SK-N-SH (cell line): Measurements from ENCODE around the gene DDIT4. TPM values are rescaled to one million over a fixed set of nuclear protein-coding genes. Genes with fewer than 3 reads are reported as not detected.

Source experiments
- CTCF ChIA-PET: fragments of 300-600, 350-600 bp; formaldehyde crosslinking; extraction: SDS; loops from one replicate; lab custom pipeline; 2021; lab: Yijun Ruan, JAX
- POLR2A ChIA-PET: fragments of 350-600 bp; sonication (Branson Sonifier 250); formaldehyde crosslinking; extraction: SDS; loops from one replicate; lab custom pipeline; 2020; ENCODE audit warnings: antibody characterized with exemption, inconsistent platforms; lab: Yijun Ruan, JAX
- DNase-seq: peaks from one replicate; pipeline ENCODE4 v3.0.0; 2012
- H2AFZ ChIP-seq: fragments of 200-600 bp; sonication (generic); 2 replicates; pipeline ENCODE4 v1.8.1; 2016; ENCODE audit warnings: antibody characterized with exemption, mild to moderate bottlenecking, low read depth
- H3F3A ChIP-seq: fragments of 200-600 bp; sonication (generic); replicated peaks from 2 replicates; pipeline ENCODE3; 2016; ENCODE audit warnings: antibody characterized with exemption, mild to moderate bottlenecking; ENCODE audit not compliant: insufficient read depth
- H3K27ac ChIP-seq, 2 experiments: fragments of 200-500 bp in 1 of 2; fragments of 200-600 bp in 1 of 2; sonication (Bioruptor generic) in 1 of 2; sonication (generic), shearing (Covaris generic) in 1 of 2; 2 replicates each; pipeline versions ENCODE4 v1.5.1 to v1.6.1; 2014 to 2016; ENCODE audit warnings: low read depth in 2 of 2, inconsistent platforms in 1 of 2, low read length in 1 of 2, mild to moderate bottlenecking in 1 of 2, mixed read lengths in 1 of 2
- H3K27me3 ChIP-seq: fragments of 200-600 bp; sonication (generic), shearing (Covaris generic); 2 replicates; pipeline ENCODE4 v1.6.1; 2016; ENCODE audit warnings: mixed run types; ENCODE audit not compliant: insufficient read depth
- H3K36me3 ChIP-seq, 2 experiments: fragments of 200-500 bp in 1 of 2; fragments of 200-600 bp in 1 of 2; sonication (Bioruptor generic) in 1 of 2; sonication (generic) in 1 of 2; replicated peaks in 1 of 2; 2 replicates each; pipeline versions ENCODE3 to v1.5.1; 2014 to 2016; ENCODE audit warnings: low read length in 1 of 2, mild to moderate bottlenecking in 1 of 2; ENCODE audit not compliant: insufficient read depth in 2 of 2, control insufficient read depth in 1 of 2
- H3K4me1 ChIP-seq, 2 experiments: fragments of 200-500 bp in 1 of 2; fragments of 200-600 bp in 1 of 2; sonication (Bioruptor generic) in 1 of 2; sonication (generic), shearing (Covaris generic) in 1 of 2; 2 replicates each; pipeline versions ENCODE4 v1.5.1 to v1.6.1; 2014 to 2016; ENCODE audit warnings: low read depth in 1 of 2, low read length in 1 of 2, mixed run types in 1 of 2; ENCODE audit not compliant: insufficient read depth in 2 of 2, control insufficient read depth in 1 of 2
- H3K4me2 ChIP-seq: fragments of 200-600 bp; sonication (generic), shearing (Covaris generic); 2 replicates; pipeline ENCODE4 v1.6.1; 2017; ENCODE audit warnings: mixed run types
- H3K4me3 ChIP-seq, 2 experiments: fragments of 200-500 bp in 1 of 2; fragments of 200-600 bp in 1 of 2; sonication (Bioruptor generic) in 1 of 2; sonication (generic), shearing (Covaris generic) in 1 of 2; 2 replicates each; pipeline versions ENCODE4 v1.5.1 to v1.8.1; 2014 to 2016; ENCODE audit warnings: low read depth in 2 of 2, inconsistent platforms in 1 of 2, low read length in 1 of 2, mild to moderate bottlenecking in 1 of 2, mixed read lengths in 1 of 2, moderate library complexity in 1 of 2
- H3K79me2 ChIP-seq: fragments of 200-600 bp; sonication (generic); 2 replicates; pipeline ENCODE4 v1.8.1; 2017; ENCODE audit warnings: mild to moderate bottlenecking; ENCODE audit not compliant: insufficient read depth
- H3K9ac ChIP-seq: fragments of 200-600 bp; sonication (generic); 2 replicates; pipeline ENCODE4 v1.6.1; 2017; ENCODE audit warnings: mixed run types
- H3K9me2 ChIP-seq: fragments of 200-600 bp; sonication (generic); 2 replicates; pipeline ENCODE4 v1.6.1; 2017; ENCODE audit warnings: mixed run types
- H3K9me3 ChIP-seq: fragments of 200-600 bp; sonication (generic); 2 replicates; pipeline ENCODE4 v1.6.1; 2017; ENCODE audit warnings: mixed run types, mild to moderate bottlenecking, moderate library complexity
- H4K20me1 ChIP-seq: fragments of 200-600 bp; sonication (generic); 2 replicates; pipeline ENCODE4 v1.6.1; 2017; ENCODE audit warnings: mild to moderate bottlenecking, mixed run types; ENCODE audit not compliant: insufficient read depth
- CHD2 ChIP-seq: fragments of 150-350 bp; IDR thresholded peaks from 2 replicates; pipeline ENCODE4 v1.6.1; 2018; ENCODE audit warnings: low read length; ENCODE audit not compliant: partially characterized antibody
- ELF1 ChIP-seq: IDR thresholded peaks from 2 replicates; pipeline ENCODE4 v1.4.0; 2012
- EP300 ChIP-seq, 2 experiments: IDR thresholded peaks; 2 replicates each; pipeline versions ENCODE4 v1.4.0 to v1.6.1; 2012; ENCODE audit warnings: borderline replicate concordance in 1 of 2, low read depth in 1 of 2, low read length in 1 of 2
- EZH2phosphoT487 ChIP-seq: fragments of 200-600 bp; sonication (generic); IDR thresholded peaks from 2 replicates; pipeline ENCODE4 v1.6.1; 2017; ENCODE audit warnings: low read depth, mixed run types, mild to moderate bottlenecking, antibody characterized with exemption, moderate library complexity, borderline replicate concordance
- FOXJ3 ChIP-seq: sonication (generic); formaldehyde crosslinking; IDR thresholded peaks from 2 replicates; pipeline ENCODE4 v1.5.1; 2020; ENCODE audit warnings: mild to moderate bottlenecking, missing genetic modification reagents
- GATA2 ChIP-seq: sonication (generic); formaldehyde crosslinking; IDR thresholded peaks from 2 replicates; pipeline ENCODE4 v1.5.0; 2020; ENCODE audit warnings: mild to moderate bottlenecking, missing genetic modification reagents
- MXI1 ChIP-seq: IDR thresholded peaks from 2 replicates; pipeline ENCODE4 v1.6.1; 2012; ENCODE audit warnings: mild to moderate bottlenecking, low read depth, low read length, improper control_type of control experiment
- NFIC ChIP-seq: IDR thresholded peaks from 2 replicates; pipeline ENCODE4 v1.4.0; 2012; ENCODE audit warnings: borderline replicate concordance
- PBX3 ChIP-seq: IDR thresholded peaks from 2 replicates; pipeline ENCODE4; 2012
- RAD21 ChIP-seq: IDR thresholded peaks from 2 replicates; pipeline ENCODE4 v1.6.1; 2012; ENCODE audit warnings: mild to moderate bottlenecking, low read length
- RCOR1 ChIP-seq: fragments of 150-350 bp; IDR thresholded peaks from 2 replicates; pipeline ENCODE4 v1.6.1; 2017; ENCODE audit warnings: antibody characterized with exemption, low read length
- RXRA ChIP-seq: IDR thresholded peaks from 2 replicates; pipeline ENCODE4 v1.4.0; 2012; ENCODE audit warnings: low read depth, mild to moderate bottlenecking, borderline replicate concordance
- TAF1 ChIP-seq: IDR thresholded peaks from 2 replicates; pipeline ENCODE4 v1.6.1; 2012; ENCODE audit warnings: low read depth, mild to moderate bottlenecking, low read length, moderate library complexity, borderline replicate concordance
- USF2 ChIP-seq: fragments of 150-350 bp; IDR thresholded peaks from 2 replicates; pipeline ENCODE4 v1.6.1; 2017; ENCODE audit warnings: antibody characterized with exemption, low read length, low read depth, borderline replicate concordance
- WGBS: methylation state at CpG from one replicate; pipeline ENCODE4 v1.1.6; 2017; ENCODE audit warnings: low lambda C conversion rate; 5-methylcytosine and 5-hydroxymethylcytosine counted together
- polyA plus RNA-seq, 3 experiments: library from polyadenylated mRNA; depleted of rRNA; stranded (reverse); fragments of >200 nt; gene quantifications; 2 replicates each; pipeline ENCODE4 v1.2.3, GENCODE V29; 2012

The DDIT4 gene
- polyA plus RNA-seq, 1 of the 3 experiments (the other 2 are of a cell fraction): 24.9 TPM

- no peaks in the 10 kb centered on the region for H3K79me2 ChIP-seq
- no peaks in the 10 kb centered on the region for H3K36me3 ChIP-seq
- peaks cover 41 to 54% of the 10 kb centered on the region in 2 experiments for H3K4me1 ChIP-seq
- no peaks in the 10 kb centered on the region for H4K20me1 ChIP-seq
- no peaks in the 10 kb centered on the region for H3K9me3 ChIP-seq
- no peak overlapping the region for H3K9ac ChIP-seq
- peaks cover 24% of the 10 kb centered on the region for H3F3A ChIP-seq
- no peak overlapping the region for H2AFZ ChIP-seq
- H3K27ac ChIP-seq: peak overlapping the region; percentile 61 to 92; a peak in 2 of 4 replicates
- no peaks in the 10 kb centered on the region for H3K27me3 ChIP-seq
- TF ChIP-seq RXRA (no peak), CHD2 (peak; percentile 57), RAD21 (peak; percentile 37; the same call in 1 of the 2 replicates), PBX3 (no peak), GATA2 (peak; percentile 53), MXI1 (peak; percentile 88; the same call in 1 of the 2 replicates), FOXJ3 (CRISPR knock-in tag) (peak; percentile 76), EP300 (IDR thresholded peaks at IDR 0.05; ENCODE audit: borderline replicate concordance in 1 of 2, low read depth in 1 of 2, low read length in 1 of 2) (peak in 1 of 2 experiments; percentile 74; a peak in 1 of 4 replicates), USF2 (peak; percentile 46; the same call in 1 of the 2 replicates), RCOR1 (peak; percentile 81)
- DNase-seq: peak; percentile 79
- ChIA-PET CTCF (interaction anchor here (1.0 to 1.9 kb wide), 7 partner anchors 9 to 421 kb away, joined by 3 to 10 read pairs (median 3); partner anchors contain the start of gene DDIT4), POLR2A (interaction anchor here (0.7 to 10.9 kb wide), 6 partner anchors 9 to 43 kb away, joined by 3 to 188 read pairs (median 4); partner anchors contain the start of gene DDIT4)
- no peak overlapping the region for H3K4me3 ChIP-seq
- no peak overlapping the region for H3K4me2 ChIP-seq
- H3K9me2 ChIP-seq: no peaks in the 10 kb centered on the region
- WGBS: 77% methylated on average over 8 of the region's 12 CpGs
Observed at GRCh38 chr10:72316748-72317435, 43.2 kb downstream of the DDIT4 start.

GRCh38 chr10:72318418-72319262, 44.9 kb downstream of the DDIT4 start:
- Histone ChIP-seq H3K9me3 (no peaks in the 10 kb centered on the region), H3K9ac (peak overlapping the region; percentile 79)

More at GRCh38 chr10:72318418-72319262, 44.9 kb downstream of the DDIT4 start:
- POLR2A ChIA-PET: interaction anchor here (0.6 to 10.9 kb wide), 4 partner anchors 13 to 125 kb away, joined by 4 to 188 read pairs (median 19); partner anchors contain the start of gene DDIT4
- no peaks in the 10 kb centered on the region for H4K20me1 ChIP-seq
- no peak for TF ChIP-seq TAF1
- no peak for TF ChIP-seq USF2
- TF ChIP-seq EZH2phosphoT487: no peak
- no peak for TF ChIP-seq ELF1
- TF ChIP-seq NFIC: no peak
- no peak for TF ChIP-seq MXI1
- H3K4me3 ChIP-seq: peak overlapping the region in 1 of 2 experiments; percentile 43; a peak in 1 of 4 replicates
- peaks cover 45 to 72% of the 10 kb centered on the region in 2 experiments for H3K4me1 ChIP-seq
- H3F3A ChIP-seq: peaks cover 24% of the 10 kb centered on the region
- peak overlapping the region; percentile 83 for H3K4me2 ChIP-seq
- no peak for DNase-seq
- H3K9me2 ChIP-seq: no peaks in the 10 kb centered on the region
- 80% methylated on average over 9 of the region's 10 CpGs for WGBS
- H3K79me2 ChIP-seq: no peaks in the 10 kb centered on the region
- CTCF ChIA-PET: interaction anchor here (0.9 to 4.1 kb wide), 9 partner anchors 9 to 94 kb away, joined by 3 to 48 read pairs (median 5); no protein-coding TSS in a partner anchor
- peak overlapping the region; percentile 82; the same call in 1 of the 2 replicates for H2AFZ ChIP-seq
- H3K27ac ChIP-seq: peak overlapping the region; percentile 94 to 97
- H3K36me3 ChIP-seq: no peaks in the 10 kb centered on the region
- no peaks in the 10 kb centered on the region for H3K27me3 ChIP-seq
